ENCODE results near the gene MDGA2. TPM values are rescaled to one million over a fixed set of nuclear protein-coding genes. Genes with fewer than 3 reads are reported as not detected.
A peak's percentile ranks its signal among the peaks of the same experiment; 100 is the strongest.

The MDGA2 gene
- total RNA-seq, 4 donors from 2014 or later, result not detected

- no peak for TF ChIP-seq POLR2A (IDR thresholded peaks at IDR 0.05)
- TF ChIP-seq CTCF (IDR thresholded peaks at IDR 0.05), result no peak
- DNase-seq, result no peak
- Histone ChIP-seq H3K27ac (no peak overlapping the region), H3K36me3 (no peaks in the 10 kb centered on the region), H3K9me3 (no peaks in the 10 kb centered on the region), H3K4me3 (no peak overlapping the region), H3K27me3 (no peaks in the 10 kb centered on the region), H3K4me1 (no peaks in the 10 kb centered on the region)
Measured at GRCh38 chr14:47366006-47366405, 309.4 kb downstream of the MDGA2 start.

GRCh38 chr14:47365233-47365632, 310.2 kb downstream of the MDGA2 start:
- Histone ChIP-seq H3K36me3 (no peaks in the 10 kb centered on the region), H3K4me3 (no peak overlapping the region), H3K4me1 (no peaks in the 10 kb centered on the region), H3K27me3 (no peaks in the 10 kb centered on the region), H3K9me3 (no peaks in the 10 kb centered on the region), H3K27ac (no peak overlapping the region)
- TF ChIP-seq CTCF (IDR thresholded peaks at IDR 0.05) (no peak), POLR2A (IDR thresholded peaks at IDR 0.05) (no peak)
- DNase-seq, result no peak

GRCh38 chr14:47353186-47353585, 322.2 kb downstream of the MDGA2 start:
- DNase-seq, result no peak
- Histone ChIP-seq H3K36me3 (no peaks in the 10 kb centered on the region), H3K4me1 (no peaks in the 10 kb centered on the region), H3K9me3 (no peaks in the 10 kb centered on the region), H3K27ac (no peak overlapping the region), H3K27me3 (no peaks in the 10 kb centered on the region), H3K4me3 (no peak overlapping the region)
- TF ChIP-seq POLR2A (IDR thresholded peaks at IDR 0.05), result no peak
- TF ChIP-seq CTCF (IDR thresholded peaks at IDR 0.05), result no peak

GRCh38 chr14:47346849-47347248, 328.6 kb downstream of the MDGA2 start:
- H3K9me3 ChIP-seq, result no peaks in the 10 kb centered on the region
- no peak overlapping the region for H3K27ac ChIP-seq
- TF ChIP-seq POLR2A (IDR thresholded peaks at IDR 0.05) (no peak), CTCF (IDR thresholded peaks at IDR 0.05) (no peak)
- no peak for DNase-seq
- no peaks in the 10 kb centered on the region for H3K27me3 ChIP-seq
- no peaks in the 10 kb centered on the region for H3K36me3 ChIP-seq
- H3K4me1 ChIP-seq, result no peaks in the 10 kb centered on the region
- no peak overlapping the region for H3K4me3 ChIP-seq

- TF ChIP-seq CTCF (IDR thresholded peaks at IDR 0.05) (no peak), POLR2A (IDR thresholded peaks at IDR 0.05) (no peak)
- no peak for DNase-seq
- no peaks in the 10 kb centered on the region for H3K9me3 ChIP-seq
- H3K4me3 ChIP-seq, result no peak overlapping the region
- no peaks in the 10 kb centered on the region for H3K36me3 ChIP-seq
- no peak overlapping the region for H3K27ac ChIP-seq
- no peaks in the 10 kb centered on the region for H3K27me3 ChIP-seq
- no peaks in the 10 kb centered on the region for H3K4me1 ChIP-seq
Measured at GRCh38 chr14:47345016-47345415, 330.4 kb downstream of the MDGA2 start.

- Histone ChIP-seq H3K4me3 (no peak overlapping the region), H3K9me3 (no peaks in the 10 kb centered on the region), H3K4me1 (no peaks in the 10 kb centered on the region), H3K27ac (no peak overlapping the region), H3K27me3 (no peaks in the 10 kb centered on the region), H3K36me3 (no peaks in the 10 kb centered on the region)
- DNase-seq, result no peak
- TF ChIP-seq CTCF (IDR thresholded peaks at IDR 0.05) (peak in 1 of 6 experiments; percentile 31), POLR2A (IDR thresholded peaks at IDR 0.05) (no peak)
Measured at GRCh38 chr14:47332939-47333338, 342.5 kb downstream of the MDGA2 start.

All from Peyer's patch (tissue), 4 donors.